Activated naive CD8-positive, alpha-beta T cell treated with anti-CD3 and anti-CD28 coated beads for 36 hours (primary cell): ENCODE data around the gene CCDC146. TPM values are rescaled to one million over a fixed set of nuclear protein-coding genes. Genes with fewer than 3 reads are reported as not detected.
"Not testable (repeated sequence)": the region's sequence is repeated elsewhere in the genome, so short reads cannot be mapped to it uniquely, and the experiment has no call there.

Experiments used
- DNase-seq: peaks from one replicate; pipeline ENCODE4 v3.0.0; 2021
- H3K27ac Mint-ChIP-seq: one replicate; pipeline ENCODE4 v1.8.0; 2022; ENCODE audit warnings: mild to moderate bottlenecking, moderate library complexity, mixed read lengths
- H3K27me3 Mint-ChIP-seq: one replicate; pipeline ENCODE4 v1.8.0; 2022; ENCODE audit warnings: mild to moderate bottlenecking, mixed read lengths
- H3K36me3 Mint-ChIP-seq: one replicate; pipeline ENCODE4 v1.8.0; 2021; ENCODE audit warnings: mild to moderate bottlenecking, mixed read lengths
- H3K4me1 Mint-ChIP-seq: one replicate; pipeline ENCODE4 v1.8.0; 2021; ENCODE audit warnings: mixed read lengths
- H3K4me3 Mint-ChIP-seq: one replicate; pipeline ENCODE4 v1.8.0; 2022; ENCODE audit warnings: mild to moderate bottlenecking, moderate library complexity, mixed read lengths
- H3K9me3 Mint-ChIP-seq: one replicate; pipeline ENCODE4 v1.8.0; 2022; ENCODE audit warnings: mixed read lengths
- total RNA-seq, 2 experiments: library from RNA; stranded (reverse); gene quantifications; one replicate each; pipeline ENCODE4 v1.2.3, GENCODE V29; 2021

CCDC146 gene
- total RNA-seq, 2 experiments from 2014 or later: 0.90 to 0.93 TPM

DNA sequence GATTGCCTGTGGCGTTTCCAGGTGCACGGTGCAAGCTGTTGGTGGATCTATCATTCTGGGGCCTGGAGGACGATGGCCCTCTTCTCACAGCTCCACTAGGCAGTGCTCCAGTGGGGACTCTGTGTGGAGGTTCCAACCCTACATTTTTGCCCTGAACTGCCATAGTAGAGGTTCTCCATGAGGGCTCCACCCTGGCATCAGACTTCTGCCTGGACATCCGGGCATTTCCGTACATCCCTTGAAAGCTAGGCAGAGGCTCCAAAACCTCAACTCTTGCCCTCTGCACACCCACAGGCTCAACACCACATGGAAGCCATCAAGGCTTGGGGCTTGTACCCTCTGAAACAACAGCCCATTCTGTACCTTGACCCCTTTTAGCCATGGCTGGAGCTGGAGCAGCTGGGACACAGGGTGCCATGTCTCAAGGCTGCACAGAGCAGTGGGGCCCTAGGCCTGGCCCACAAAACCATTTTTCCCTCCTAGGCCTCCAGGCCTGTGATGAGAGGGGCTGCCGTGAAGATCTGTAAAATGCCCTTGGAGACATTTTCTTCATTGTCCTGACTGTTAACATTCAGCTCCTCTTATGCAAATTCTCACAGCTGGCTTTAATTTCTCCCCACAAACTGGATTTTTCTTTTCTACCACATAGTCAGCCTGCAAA lies 87.2 kb downstream of the CCDC146 start:
- DNase-seq: no peak
- Mint-ChIP-seq H3K9me3 (peaks cover 15% of the 10 kb centered on the region), H3K4me3 (no peak overlapping the region), H3K36me3 (peaks cover 15% of the 10 kb centered on the region), H3K27ac (no peak overlapping the region), H3K27me3 (no peaks in the 10 kb centered on the region), H3K4me1 (no peaks in the 10 kb centered on the region)

DNA sequence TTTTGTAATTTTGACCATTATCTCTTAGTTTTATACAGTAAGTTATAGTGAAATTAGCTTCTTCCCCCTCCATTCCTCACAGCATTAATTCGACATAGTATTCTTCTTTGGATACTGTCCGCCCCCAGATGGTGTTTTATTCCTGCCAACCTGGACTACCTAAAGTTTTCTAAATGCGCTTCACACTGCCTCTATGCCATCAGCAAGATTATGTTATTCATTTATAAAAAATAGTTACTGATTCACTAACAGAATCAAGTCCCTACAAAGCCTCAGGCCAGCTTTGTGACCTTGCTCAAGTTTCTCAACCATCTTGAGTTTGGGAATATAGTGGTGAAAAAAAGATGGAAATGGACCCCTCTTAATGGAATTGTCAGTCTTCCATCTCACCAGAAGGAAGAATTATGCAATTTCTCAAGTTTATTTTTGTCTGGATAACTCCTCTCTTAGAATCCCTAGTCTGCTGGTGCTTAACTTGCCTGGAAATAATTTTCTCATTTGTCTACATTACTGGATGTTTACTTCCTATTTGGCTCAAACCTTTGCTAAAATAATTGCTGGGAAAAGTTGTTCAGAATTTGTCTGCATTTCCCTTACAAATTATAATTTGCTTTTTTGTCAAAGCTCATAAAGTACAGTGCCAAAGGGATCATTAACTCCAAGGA lies 93.9 kb downstream of the CCDC146 start:
- Mint-ChIP-seq H3K27me3 (no peaks in the 10 kb centered on the region), H3K4me3 (no peak overlapping the region), H3K4me1 (no peaks in the 10 kb centered on the region), H3K9me3 (peaks cover 9% of the 10 kb centered on the region), H3K36me3 (peaks cover 6% of the 10 kb centered on the region), H3K27ac (no peak overlapping the region)
- DNase-seq: no peak

DNA sequence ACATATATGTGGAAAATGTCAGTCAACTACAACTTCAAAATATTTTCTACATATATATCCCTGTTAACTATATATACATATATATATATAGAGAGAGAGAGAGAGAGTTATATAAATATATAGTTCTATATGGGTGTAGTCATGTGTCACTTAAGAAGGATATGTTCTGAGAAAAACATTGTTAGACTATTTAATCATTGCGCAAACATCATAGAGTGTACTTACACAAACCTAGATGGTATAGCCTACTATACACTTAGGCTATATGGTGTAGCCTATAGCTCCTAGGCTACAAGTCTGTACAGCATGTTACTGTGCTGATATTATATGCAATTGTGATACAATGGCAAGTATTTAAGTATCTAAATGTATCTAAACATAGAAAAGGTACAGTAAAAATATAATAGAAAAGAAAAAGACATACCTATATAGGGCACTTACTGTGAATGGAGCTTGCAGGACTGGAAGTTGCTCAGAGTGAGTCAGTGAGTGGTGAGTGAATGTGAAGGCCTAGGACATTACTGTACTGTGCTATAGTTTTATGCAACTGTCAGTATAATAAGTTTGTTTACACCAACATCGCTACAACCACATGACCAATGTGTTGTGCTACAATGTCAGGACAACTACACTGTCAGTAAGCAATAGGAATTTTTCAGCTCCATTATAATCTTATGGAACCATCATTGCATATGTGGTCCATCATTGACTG lies 95.2 kb downstream of the CCDC146 start:
- Mint-ChIP-seq H3K4me3 (no peak overlapping the region), H3K4me1 (peaks cover 5% of the 10 kb centered on the region), H3K27ac (no peak overlapping the region), H3K9me3 (peaks cover 9% of the 10 kb centered on the region), H3K27me3 (no peaks in the 10 kb centered on the region), H3K36me3 (peaks cover 6% of the 10 kb centered on the region)
- DNase-seq: no peak

DNA sequence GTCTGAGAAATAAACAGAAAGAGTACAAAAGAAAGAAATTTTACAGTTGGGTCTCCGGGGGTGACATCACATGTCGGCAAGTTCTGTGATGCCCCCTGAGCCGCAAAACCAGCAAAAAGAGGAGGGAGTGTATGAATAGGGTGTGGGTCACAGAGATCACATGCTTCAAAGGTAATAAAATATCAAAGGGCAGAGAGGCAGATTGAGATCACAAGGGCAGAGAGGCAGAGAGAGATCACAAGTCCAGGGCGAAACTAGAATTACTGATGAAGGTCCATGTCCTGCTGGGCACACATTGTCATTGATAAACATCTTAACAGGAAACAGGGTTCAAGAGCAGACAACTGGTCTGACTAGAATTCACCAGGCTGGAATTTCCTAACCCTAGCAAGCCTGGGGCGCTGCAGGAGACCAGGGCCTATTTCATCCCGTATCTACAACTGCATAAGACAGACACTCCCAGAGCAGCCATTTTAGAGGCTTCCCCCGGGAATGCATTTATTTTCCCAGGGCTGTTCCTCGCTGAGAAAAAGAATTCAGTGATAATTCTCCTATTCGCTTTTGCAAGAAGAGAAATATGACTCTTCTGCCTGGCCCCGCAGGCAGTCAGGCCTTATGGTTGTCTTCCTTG lies 97.4 kb downstream of the CCDC146 start:
- not testable (repeated sequence) for DNase-seq, H3K36me3 Mint-ChIP-seq, H3K4me3 Mint-ChIP-seq, H3K27me3 Mint-ChIP-seq, H3K9me3 Mint-ChIP-seq, H3K27ac Mint-ChIP-seq
- peaks cover 16% of the 10 kb centered on the region for H3K4me1 Mint-ChIP-seq

DNA sequence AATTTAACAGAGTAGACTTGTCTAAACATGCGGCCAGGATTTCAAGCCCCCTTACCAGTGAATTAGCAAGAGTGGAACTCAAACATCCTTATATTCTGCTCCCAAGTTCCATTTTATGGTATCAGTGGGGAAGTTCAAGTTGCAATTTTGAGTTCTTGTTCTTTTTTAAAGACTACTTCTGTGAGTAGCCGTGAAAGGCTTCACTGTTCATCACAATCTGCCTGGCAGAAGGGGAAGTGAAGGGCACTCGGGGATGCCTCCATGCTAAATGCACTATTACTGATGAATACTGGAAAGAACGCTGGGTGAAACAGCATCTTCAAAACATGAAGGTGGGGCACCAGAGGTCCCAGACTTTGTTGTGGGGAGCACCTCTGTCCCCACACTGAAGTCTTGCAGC lies 99.7 kb downstream of the CCDC146 start:
- H3K4me1 Mint-ChIP-seq: peaks cover 16% of the 10 kb centered on the region
- peaks cover 4% of the 10 kb centered on the region for H3K36me3 Mint-ChIP-seq
- H3K4me3 Mint-ChIP-seq: no peak overlapping the region
- H3K9me3 Mint-ChIP-seq: peaks cover 9% of the 10 kb centered on the region
- no peak overlapping the region for H3K27ac Mint-ChIP-seq
- no peaks in the 10 kb centered on the region for H3K27me3 Mint-ChIP-seq
- no peak for DNase-seq

DNA sequence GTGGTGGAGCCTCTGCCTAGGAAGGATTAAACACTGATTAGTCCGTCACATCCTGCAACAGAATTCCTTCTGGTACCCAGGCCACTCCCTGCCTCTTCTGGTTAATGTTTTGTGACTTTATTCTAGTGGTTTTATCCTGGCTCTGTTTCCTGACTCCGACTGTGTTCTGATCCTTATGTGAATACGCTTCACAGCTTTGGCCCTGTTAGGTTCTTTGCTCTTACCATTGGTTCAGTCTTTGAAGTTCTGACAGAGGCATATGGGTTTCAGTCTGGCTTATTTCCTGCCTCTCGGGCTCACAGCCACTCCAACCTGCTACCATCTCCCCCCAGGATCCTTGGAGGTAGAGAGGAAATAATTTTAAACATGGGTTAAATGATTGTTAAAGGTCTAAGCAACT lies 100.4 kb downstream of the CCDC146 start:
- H3K27me3 Mint-ChIP-seq: no peaks in the 10 kb centered on the region
- H3K9me3 Mint-ChIP-seq: peaks cover 9% of the 10 kb centered on the region
- peak overlapping the region; percentile 7 for H3K27ac Mint-ChIP-seq
- peaks cover 4% of the 10 kb centered on the region for H3K36me3 Mint-ChIP-seq
- no peak overlapping the region for H3K4me3 Mint-ChIP-seq
- DNase-seq: no peak
- peaks cover 16% of the 10 kb centered on the region for H3K4me1 Mint-ChIP-seq

DNA sequence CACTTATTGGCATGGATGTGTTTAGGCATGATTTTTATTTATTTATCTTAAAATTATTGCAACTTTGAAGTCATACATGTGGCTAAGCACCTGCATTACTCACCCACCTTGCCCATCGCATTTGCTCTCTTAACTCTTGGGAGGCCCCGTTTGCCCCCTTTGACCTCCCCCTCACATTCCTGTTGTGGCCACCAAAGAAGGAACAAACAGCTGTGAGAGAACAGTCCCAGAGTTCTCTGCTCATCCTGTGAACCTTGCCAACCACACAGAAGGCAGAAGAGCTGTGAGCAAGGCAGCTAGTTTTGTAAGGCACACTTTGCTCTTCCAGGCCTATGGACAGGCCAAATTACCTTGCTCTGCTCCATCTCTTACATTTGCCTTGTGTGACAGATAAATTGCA lies 100.8 kb downstream of the CCDC146 start:
- DNase-seq: no peak
- Mint-ChIP-seq H3K4me1 (peaks cover 16% of the 10 kb centered on the region), H3K4me3 (no peak overlapping the region), H3K36me3 (peaks cover 4% of the 10 kb centered on the region), H3K27ac (no peak overlapping the region), H3K27me3 (no peaks in the 10 kb centered on the region), H3K9me3 (peaks cover 9% of the 10 kb centered on the region)

DNA sequence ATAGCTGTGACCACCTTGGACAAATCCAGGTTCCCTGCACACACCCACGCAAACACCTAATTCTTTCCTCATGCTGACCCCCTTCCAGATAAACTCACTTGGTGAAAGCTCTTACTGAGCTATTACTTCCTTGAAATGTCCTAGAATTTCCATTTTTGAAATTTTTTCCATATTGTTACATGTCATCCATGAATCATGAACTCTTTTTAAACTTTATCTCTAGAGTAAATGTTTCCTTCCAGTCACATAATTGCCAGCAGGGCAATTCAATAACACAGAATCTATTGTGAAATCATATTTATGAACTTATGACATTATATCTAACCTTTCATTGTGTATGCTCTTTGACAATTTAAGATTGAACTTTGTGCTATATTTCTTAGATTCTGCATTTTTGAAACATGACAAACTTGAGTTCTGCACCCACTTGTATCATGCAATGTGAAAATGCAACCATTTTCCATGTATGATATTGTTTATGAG lies 104.0 kb downstream of the CCDC146 start:
- no peaks in the 10 kb centered on the region for H3K27me3 Mint-ChIP-seq
- peaks cover 10% of the 10 kb centered on the region for H3K36me3 Mint-ChIP-seq
- peaks cover 14% of the 10 kb centered on the region for H3K9me3 Mint-ChIP-seq
- peaks cover 16% of the 10 kb centered on the region for H3K4me1 Mint-ChIP-seq
- DNase-seq: no peak
- no peak overlapping the region for H3K27ac Mint-ChIP-seq
- no peak overlapping the region for H3K4me3 Mint-ChIP-seq

DNA sequence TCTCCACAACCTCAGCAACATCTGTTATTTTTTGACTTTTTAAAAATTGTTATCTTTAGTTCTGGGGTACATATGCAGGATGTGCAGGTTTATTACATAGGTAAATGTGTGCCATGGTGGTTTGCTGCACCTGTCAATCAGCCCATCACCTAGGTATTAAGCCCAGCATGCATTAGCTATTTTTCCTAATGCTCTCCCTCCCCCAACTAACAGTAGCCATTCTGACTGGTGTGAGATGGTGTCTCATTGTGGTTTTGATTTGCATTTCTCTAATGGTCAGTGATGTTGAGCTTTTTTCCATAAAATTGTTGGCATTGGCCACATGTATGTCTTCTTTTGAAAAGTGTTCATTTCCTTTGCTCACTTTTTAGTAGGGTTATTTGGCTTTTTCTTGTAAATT lies 106.4 kb downstream of the CCDC146 start:
- not testable (repeated sequence) for DNase-seq, H3K4me1 Mint-ChIP-seq, H3K27ac Mint-ChIP-seq, H3K27me3 Mint-ChIP-seq, H3K4me3 Mint-ChIP-seq
- Mint-ChIP-seq H3K9me3 (peaks cover 16% of the 10 kb centered on the region), H3K36me3 (peaks cover 12% of the 10 kb centered on the region)

DNA sequence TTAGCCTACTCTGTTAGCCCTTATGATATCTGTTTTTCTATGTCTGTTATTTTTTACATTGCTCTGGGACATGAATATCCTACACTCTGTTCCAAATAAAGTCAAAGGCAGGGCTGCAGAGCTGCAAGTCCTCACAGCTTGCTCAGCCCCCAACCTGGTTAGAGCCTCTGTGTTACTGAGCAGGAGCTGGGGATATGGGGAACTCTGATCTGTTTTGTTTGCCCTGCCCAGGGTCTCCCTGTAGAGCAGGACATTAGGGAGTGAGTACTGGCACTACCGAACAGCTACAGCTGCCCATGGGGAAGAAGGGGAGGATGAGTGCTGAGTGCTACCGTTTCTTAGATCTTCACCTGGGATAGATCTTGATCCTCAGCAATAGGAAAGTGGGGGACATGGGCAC lies 110.1 kb downstream of the CCDC146 start:
- H3K9me3 Mint-ChIP-seq: peaks cover 16% of the 10 kb centered on the region
- H3K27me3 Mint-ChIP-seq: no peaks in the 10 kb centered on the region
- H3K27ac Mint-ChIP-seq: no peak overlapping the region
- H3K4me3 Mint-ChIP-seq: no peak overlapping the region
- H3K4me1 Mint-ChIP-seq: no peaks in the 10 kb centered on the region
- DNase-seq: no peak
- H3K36me3 Mint-ChIP-seq: peaks cover 12% of the 10 kb centered on the region

DNA sequence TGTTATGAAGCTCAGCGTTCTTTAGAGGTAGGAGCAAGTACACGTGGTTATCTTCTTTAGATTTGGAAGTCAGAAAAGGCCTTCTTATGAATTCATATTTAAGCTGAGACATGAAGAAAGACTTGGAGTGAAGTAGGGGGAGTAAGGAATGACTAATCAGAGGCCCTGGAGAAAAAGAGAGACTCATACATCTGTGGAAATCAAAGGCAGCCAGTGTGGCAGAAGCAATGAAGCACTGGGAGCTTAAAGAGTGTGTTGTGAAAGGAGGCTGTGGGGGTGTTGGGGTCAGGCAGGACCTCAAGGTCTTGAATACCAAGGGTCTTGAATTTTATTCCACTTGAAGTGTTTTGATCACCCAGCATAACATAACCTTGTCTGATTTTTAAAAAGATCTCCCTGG lies 112.9 kb downstream of the CCDC146 start:
- H3K9me3 Mint-ChIP-seq: peaks cover 10% of the 10 kb centered on the region
- H3K27ac Mint-ChIP-seq: no peak overlapping the region
- DNase-seq: no peak
- H3K4me1 Mint-ChIP-seq: peaks cover 9% of the 10 kb centered on the region
- H3K4me3 Mint-ChIP-seq: no peak overlapping the region
- no peaks in the 10 kb centered on the region for H3K27me3 Mint-ChIP-seq
- peaks cover 8% of the 10 kb centered on the region for H3K36me3 Mint-ChIP-seq

DNA sequence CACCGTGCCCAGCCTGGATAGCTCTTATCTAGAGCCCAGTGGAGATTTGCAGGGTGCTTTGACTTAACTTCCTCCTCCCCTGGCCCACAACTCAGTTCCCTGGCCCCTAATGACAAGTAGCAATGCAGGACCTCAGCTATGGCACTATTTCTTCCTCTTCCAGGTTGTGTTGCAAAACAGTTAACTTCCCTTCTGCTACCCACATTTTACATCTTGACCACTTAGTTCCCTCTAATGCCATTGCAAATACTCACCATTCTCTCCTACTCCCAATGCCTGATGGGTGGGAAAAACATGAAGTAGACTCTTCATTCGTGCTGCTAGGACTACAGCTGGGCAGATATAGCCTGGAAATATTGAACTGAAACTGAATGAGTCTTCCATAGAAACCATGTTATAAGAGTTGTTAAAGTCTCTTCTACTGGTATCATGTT lies 116.3 kb downstream of the CCDC146 start:
- DNase-seq: no peak
- Mint-ChIP-seq H3K4me3 (no peak overlapping the region), H3K4me1 (peaks cover 9% of the 10 kb centered on the region), H3K27me3 (no peaks in the 10 kb centered on the region), H3K27ac (no peak overlapping the region), H3K9me3 (no peaks in the 10 kb centered on the region), H3K36me3 (no peaks in the 10 kb centered on the region)

DNA sequence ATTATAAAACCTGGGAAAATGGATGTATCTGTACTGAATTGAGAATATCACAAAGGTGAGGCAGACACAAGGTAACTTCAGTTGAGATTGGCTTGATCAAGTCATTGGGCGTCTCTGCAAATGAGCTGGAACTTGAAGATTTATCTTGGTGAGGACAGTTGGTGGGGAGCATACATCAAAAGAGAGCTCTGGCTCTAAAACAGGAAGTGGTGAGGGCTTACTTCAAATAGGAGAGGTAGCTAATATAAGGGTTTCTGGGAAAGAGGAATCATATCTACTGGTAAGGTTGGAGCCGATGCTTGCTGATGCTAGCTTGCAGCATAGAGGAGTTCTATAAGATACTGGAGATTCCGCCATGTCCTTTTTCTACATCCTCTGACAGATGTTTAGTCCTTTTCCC lies 117.1 kb downstream of the CCDC146 start:
- no peaks in the 10 kb centered on the region for H3K27me3 Mint-ChIP-seq
- DNase-seq: no peak
- H3K36me3 Mint-ChIP-seq: no peaks in the 10 kb centered on the region
- no peak overlapping the region for H3K4me3 Mint-ChIP-seq
- H3K9me3 Mint-ChIP-seq: no peaks in the 10 kb centered on the region
- H3K4me1 Mint-ChIP-seq: peaks cover 9% of the 10 kb centered on the region
- H3K27ac Mint-ChIP-seq: peak overlapping the region; percentile 3

DNA sequence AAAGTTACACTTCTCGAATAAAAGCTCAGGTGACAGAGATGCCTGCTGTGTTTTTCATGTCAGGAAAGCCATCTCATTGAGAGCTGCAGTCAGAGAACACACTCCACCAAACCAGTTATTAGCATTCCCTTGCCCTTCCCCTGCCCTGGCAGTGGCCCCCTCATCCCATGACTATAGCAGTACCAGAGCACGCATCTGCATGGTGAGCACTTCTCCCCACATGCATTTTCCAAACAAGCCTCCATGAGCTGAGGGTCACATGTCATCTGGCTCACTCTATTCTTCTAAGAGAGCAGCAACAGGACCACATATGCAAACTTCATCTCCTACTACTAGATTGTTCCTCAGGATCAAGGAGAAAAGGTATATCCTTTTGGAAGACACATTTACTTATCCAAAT lies 119.7 kb downstream of the CCDC146 start:
- H3K9me3 Mint-ChIP-seq: no peaks in the 10 kb centered on the region
- H3K4me3 Mint-ChIP-seq: no peak overlapping the region
- H3K36me3 Mint-ChIP-seq: no peaks in the 10 kb centered on the region
- H3K27ac Mint-ChIP-seq: no peak overlapping the region
- H3K27me3 Mint-ChIP-seq: no peaks in the 10 kb centered on the region
- peaks cover 16% of the 10 kb centered on the region for H3K4me1 Mint-ChIP-seq
- no peak for DNase-seq

DNA sequence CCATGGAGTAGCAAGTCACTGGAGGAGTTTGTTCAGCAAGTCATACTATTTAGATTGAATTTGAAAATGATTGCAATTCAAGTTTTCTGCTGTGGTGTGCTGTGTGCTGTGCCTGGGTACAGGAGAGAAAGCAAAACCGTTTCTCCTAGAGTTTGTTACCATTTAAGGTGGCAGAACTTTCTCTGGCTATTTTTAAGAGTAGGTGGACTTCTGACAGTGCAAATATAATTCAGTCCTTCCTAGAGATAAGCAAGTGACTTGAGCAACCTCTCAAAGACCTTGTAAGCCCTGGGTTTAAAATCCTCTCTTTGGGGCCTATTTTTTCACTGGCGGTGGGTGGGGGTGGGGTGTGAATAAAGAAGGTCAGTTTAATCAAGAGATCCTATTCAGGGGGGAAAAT lies 120.1 kb downstream of the CCDC146 start:
- no peaks in the 10 kb centered on the region for H3K9me3 Mint-ChIP-seq
- peaks cover 16% of the 10 kb centered on the region for H3K4me1 Mint-ChIP-seq
- no peaks in the 10 kb centered on the region for H3K36me3 Mint-ChIP-seq
- H3K27ac Mint-ChIP-seq: no peak overlapping the region
- no peak overlapping the region for H3K4me3 Mint-ChIP-seq
- DNase-seq: no peak
- H3K27me3 Mint-ChIP-seq: no peaks in the 10 kb centered on the region
